Neural cell (in vitro differentiated cells): Measurements from ENCODE around the gene OR2D3. TPM values are rescaled to one million over a fixed set of nuclear protein-coding genes. Genes with fewer than 3 reads are reported as not detected.

ENCODE experiments used
- H2AFZ ChIP-seq: fragments of 200-600, 300-800 bp; sonication (generic), shearing (Covaris generic); 2 replicates; pipeline ENCODE4 v1.6.0; 2014; ENCODE audit warnings: low read depth, mild to moderate bottlenecking, antibody characterized with exemption, low read length, moderate library complexity
- H3F3A ChIP-seq: fragments of 200-600 bp; shearing (Covaris generic); 2 replicates; pipeline ENCODE4 v1.6.1; 2016; ENCODE audit warnings: mild to moderate bottlenecking, moderate library complexity, mixed read lengths, antibody characterized with exemption, low read length; ENCODE audit not compliant: insufficient read depth, poor library complexity, severe bottlenecking
- H3K27ac ChIP-seq: fragments of 200-600, 300-800 bp; sonication (generic), shearing (Covaris generic); 2 replicates; pipeline ENCODE4 v1.5.1; 2014; ENCODE audit warnings: mild to moderate bottlenecking, low read length, moderate library complexity
- H3K27me3 ChIP-seq: fragments of 300-800, 200-600 bp; sonication (generic), shearing (Covaris generic); 2 replicates; pipeline ENCODE4 v1.6.0; 2014; ENCODE audit warnings: mild to moderate bottlenecking, low read depth, low read length, moderate library complexity; ENCODE audit not compliant: insufficient read depth
- H3K36me3 ChIP-seq: fragments of 300-800, 200-600 bp; sonication (generic), shearing (Covaris generic); 2 replicates; pipeline ENCODE4 v1.5.1; 2014; ENCODE audit warnings: mild to moderate bottlenecking, antibody characterized with exemption, low read length, moderate library complexity; ENCODE audit not compliant: insufficient read depth
- H3K4me2 ChIP-seq: fragments of 300-800, 200-600 bp; sonication (generic), shearing (Covaris generic); 2 replicates; pipeline ENCODE4 v1.6.0; 2014; ENCODE audit warnings: mild to moderate bottlenecking, low read length
- H3K4me3 ChIP-seq: fragments of 300-800, 200-600 bp; sonication (generic), shearing (Covaris generic); 2 replicates; pipeline ENCODE4 v1.5.1; 2014; ENCODE audit warnings: mild to moderate bottlenecking, low read length, moderate library complexity
- H3K79me2 ChIP-seq: fragments of 200-600 bp; shearing (Covaris generic); replicated peaks from 2 replicates; pipeline ENCODE4 v1.6.0; 2014; ENCODE audit warnings: mild to moderate bottlenecking, low read length, moderate library complexity; ENCODE audit not compliant: insufficient read depth
- H3K9ac ChIP-seq: fragments of 300-800, 200-600 bp; sonication (generic), shearing (Covaris generic); 2 replicates; pipeline ENCODE4 v1.6.1; 2016; ENCODE audit warnings: mild to moderate bottlenecking, low read length, mixed read lengths
- H3K9me2 ChIP-seq: fragments of 200-600 bp; shearing (Covaris generic); 2 replicates; pipeline ENCODE4 v1.6.1; 2016; ENCODE audit warnings: mild to moderate bottlenecking, low read length, mixed read lengths; ENCODE audit not compliant: insufficient read depth
- H3K9me3 ChIP-seq: fragments of 200-600, 300-800 bp; sonication (generic), shearing (Covaris generic); 2 replicates; pipeline ENCODE4 v1.6.1; 2016; ENCODE audit warnings: mild to moderate bottlenecking, mixed run types, low read length, moderate library complexity, mixed read lengths
- H4K20me1 ChIP-seq: fragments of 200-600 bp; shearing (Covaris generic); 2 replicates; pipeline ENCODE4 v1.6.1; 2016; ENCODE audit warnings: mild to moderate bottlenecking, mixed run types; ENCODE audit not compliant: insufficient read depth
- CTCF ChIP-seq: fragments of 450-650 bp; IDR thresholded peaks from 2 replicates; pipeline ENCODE4 v1.5.1; 2014; ENCODE audit warnings: antibody characterized with exemption, mild to moderate bottlenecking, moderate library complexity; ENCODE audit not compliant: poor library complexity, severe bottlenecking
- EZH2 ChIP-seq: fragments of 200-600, 300-800 bp; shearing (Covaris generic), sonication (generic); IDR thresholded peaks from 2 replicates; pipeline ENCODE4 v1.6.1; 2014; ENCODE audit warnings: antibody characterized with exemption, low read length, borderline replicate concordance, mild to moderate bottlenecking; ENCODE audit not compliant: insufficient read depth, poor library complexity, severe bottlenecking
- MXI1 ChIP-seq: fragments of 450-650 bp; conservative IDR thresholded peaks from 2 replicates; pipeline ENCODE4 v1.6.1; 2014; ENCODE audit warnings: antibody characterized with exemption, mild to moderate bottlenecking; ENCODE audit not compliant: poor library complexity, severe bottlenecking
- POLR2AphosphoS5 ChIP-seq: IDR thresholded peaks from 2 replicates; pipeline ENCODE4 v1.6.1; 2012
- RAD21 ChIP-seq: fragments of 450-650 bp; conservative IDR thresholded peaks from 2 replicates; pipeline ENCODE4 v1.6.1; 2014; ENCODE audit warnings: antibody characterized with exemption, mild to moderate bottlenecking, moderate library complexity
- TAF1 ChIP-seq: IDR thresholded peaks from 2 replicates; pipeline ENCODE4 v1.6.1; 2012; ENCODE audit warnings: low read depth
- polyA plus RNA-seq: library from polyadenylated mRNA; depleted of rRNA; stranded (reverse); fragments of >200 nt; gene quantifications from 2 replicates; pipeline ENCODE4 v1.2.3, GENCODE V29; 2014
- TF ChIP-seq, protein P1 (sequence below): IDR thresholded peaks from 2 replicates; pipeline ENCODE4 v1.6.1; 2012; ENCODE audit warnings: borderline replicate concordance

OR2D3 gene
- polyA plus RNA-seq, 1 donor from 2014 or later: not detected

DNA sequence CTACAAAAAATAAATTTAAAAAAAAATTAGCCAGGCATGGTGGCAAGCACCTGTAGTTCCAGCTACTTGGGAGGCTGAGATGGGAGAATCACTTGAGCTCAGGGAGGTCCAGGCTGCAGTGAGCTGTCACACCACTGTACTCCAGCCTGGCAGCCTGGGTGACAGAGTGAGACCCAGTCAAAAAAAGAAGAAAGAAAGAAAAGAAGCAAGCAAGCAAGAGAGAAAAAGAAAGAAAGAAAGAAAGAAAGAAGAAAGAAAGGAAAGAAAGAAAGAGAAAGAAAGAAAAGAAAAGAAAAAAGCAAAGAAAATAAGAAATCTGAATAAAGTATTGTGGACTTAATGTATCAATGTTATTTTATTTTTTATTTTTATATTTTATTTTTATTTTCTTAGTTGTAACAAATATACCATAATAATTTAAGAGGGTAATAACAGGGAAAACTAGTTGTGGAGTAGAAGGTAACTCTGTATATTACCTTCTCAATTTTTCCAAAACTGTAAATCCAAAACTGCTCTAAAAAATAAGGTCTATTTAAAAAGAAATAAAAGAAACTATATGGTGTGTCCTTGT lies 4.3 kb downstream of the OR2D3 start:
- Histone ChIP-seq H3K4me2 (no peak overlapping the region), H3K9ac (no peak overlapping the region), H4K20me1 (no peaks in the 10 kb centered on the region), H2AFZ (no peak overlapping the region), H3K9me2 (no peaks in the 10 kb centered on the region), H3K27me3 (peaks cover 4% of the 10 kb centered on the region), H3K36me3 (no peaks in the 10 kb centered on the region), H3K27ac (no peak overlapping the region), H3K79me2 (no peaks in the 10 kb centered on the region), H3K4me3 (no peak overlapping the region), H3K9me3 (no peaks in the 10 kb centered on the region), H3F3A (no peaks in the 10 kb centered on the region)
- no peak for TF ChIP-seq EZH2
- TF ChIP-seq POLR2AphosphoS5: no peak

GRCh38 chr11:6925636-6926207 lies 4.9 kb downstream of the OR2D3 start:
- Histone ChIP-seq H3K4me2 (no peak overlapping the region), H3K9me3 (no peaks in the 10 kb centered on the region), H3F3A (no peaks in the 10 kb centered on the region), H3K9me2 (no peaks in the 10 kb centered on the region), H3K27me3 (peaks cover 4% of the 10 kb centered on the region), H4K20me1 (no peaks in the 10 kb centered on the region), H3K36me3 (no peaks in the 10 kb centered on the region), H3K79me2 (no peaks in the 10 kb centered on the region), H3K4me3 (peak overlapping the region; percentile 78), H3K9ac (no peak overlapping the region), H2AFZ (no peak overlapping the region), H3K27ac (no peak overlapping the region)
- no peak for TF ChIP-seq CTCF
- no peak for TF ChIP-seq POLR2AphosphoS5
- TF ChIP-seq TAF1: no peak
- TF ChIP-seq EZH2: no peak

GRCh38 chr11:6926208-6927029 lies 5.6 kb downstream of the OR2D3 start, which contains the start of gene ZNF215:
TSS of gene ZNF215 (plus strand) at chr11:6926426. CDS start at chr11:6932273, 5,847 bp downstream.
- Histone ChIP-seq H3K9ac (peak within 1 kb of the TSS; percentile 51), H3K27ac (no peak within 1 kb of the TSS), H3K9me2 (no peaks in the 10 kb centered on the region)

More at GRCh38 chr11:6926208-6927029, 5.6 kb downstream of the OR2D3 start, which contains the start of gene ZNF215:
- H3K79me2 ChIP-seq: no peaks in the 10 kb centered on the region
- no peaks in the 10 kb centered on the region for H4K20me1 ChIP-seq
- no peaks in the 10 kb centered on the region for H3K9me3 ChIP-seq
- peak within 1 kb of the TSS; percentile 87 for H2AFZ ChIP-seq
- no peak for TF ChIP-seq RAD21
- TF ChIP-seq, protein P1, sequence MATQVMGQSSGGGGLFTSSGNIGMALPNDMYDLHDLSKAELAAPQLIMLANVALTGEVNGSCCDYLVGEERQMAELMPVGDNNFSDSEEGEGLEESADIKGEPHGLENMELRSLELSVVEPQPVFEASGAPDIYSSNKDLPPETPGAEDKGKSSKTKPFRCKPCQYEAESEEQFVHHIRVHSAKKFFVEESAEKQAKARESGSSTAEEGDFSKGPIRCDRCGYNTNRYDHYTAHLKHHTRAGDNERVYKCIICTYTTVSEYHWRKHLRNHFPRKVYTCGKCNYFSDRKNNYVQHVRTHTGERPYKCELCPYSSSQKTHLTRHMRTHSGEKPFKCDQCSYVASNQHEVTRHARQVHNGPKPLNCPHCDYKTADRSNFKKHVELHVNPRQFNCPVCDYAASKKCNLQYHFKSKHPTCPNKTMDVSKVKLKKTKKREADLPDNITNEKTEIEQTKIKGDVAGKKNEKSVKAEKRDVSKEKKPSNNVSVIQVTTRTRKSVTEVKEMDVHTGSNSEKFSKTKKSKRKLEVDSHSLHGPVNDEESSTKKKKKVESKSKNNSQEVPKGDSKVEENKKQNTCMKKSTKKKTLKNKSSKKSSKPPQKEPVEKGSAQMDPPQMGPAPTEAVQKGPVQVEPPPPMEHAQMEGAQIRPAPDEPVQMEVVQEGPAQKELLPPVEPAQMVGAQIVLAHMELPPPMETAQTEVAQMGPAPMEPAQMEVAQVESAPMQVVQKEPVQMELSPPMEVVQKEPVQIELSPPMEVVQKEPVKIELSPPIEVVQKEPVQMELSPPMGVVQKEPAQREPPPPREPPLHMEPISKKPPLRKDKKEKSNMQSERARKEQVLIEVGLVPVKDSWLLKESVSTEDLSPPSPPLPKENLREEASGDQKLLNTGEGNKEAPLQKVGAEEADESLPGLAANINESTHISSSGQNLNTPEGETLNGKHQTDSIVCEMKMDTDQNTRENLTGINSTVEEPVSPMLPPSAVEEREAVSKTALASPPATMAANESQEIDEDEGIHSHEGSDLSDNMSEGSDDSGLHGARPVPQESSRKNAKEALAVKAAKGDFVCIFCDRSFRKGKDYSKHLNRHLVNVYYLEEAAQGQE: no peak
- TF ChIP-seq MXI1: peak; percentile 93
- no peaks in the 10 kb centered on the region for H3F3A ChIP-seq
- peaks cover 4% of the 10 kb centered on the region for H3K27me3 ChIP-seq
- no peaks in the 10 kb centered on the region for H3K36me3 ChIP-seq
- peak within 1 kb of the TSS; percentile 78 for H3K4me3 ChIP-seq
- H3K4me2 ChIP-seq: peak within 1 kb of the TSS; percentile 75
